Body of pancreas (tissue), 4 donors: Measurements from ENCODE around the gene CDX1. TPM values are rescaled to one million over a fixed set of nuclear protein-coding genes. Genes with fewer than 3 reads are reported as not detected.

Source experiments
- ATAC-seq: fragments of 150-250 bp; one replicate; pipeline ENCODE4 v1.9.1; 2016
- DNase-seq, 4 donors: peaks; one replicate each; pipeline ENCODE4 v3.0.0-alpha.2; 2019
- H3K27ac ChIP-seq, 4 donors: fragments of 200-600 bp; sonication (generic); 1 replicate in 3 of 4; 2 replicates in 1 of 4; pipeline versions ENCODE4 v1.5.1 to v1.6.1; 2016 to 2019; ENCODE audit warnings: mild to moderate bottlenecking in 1 of 4, mixed read lengths in 1 of 4, moderate library complexity in 1 of 4
- H3K27me3 ChIP-seq, 2 donors: fragments of 200-600 bp; sonication (generic); one replicate each; pipeline ENCODE4 v1.6.0; 2016; ENCODE audit warnings: mild to moderate bottlenecking in 1 of 2
- H3K36me3 ChIP-seq, 2 donors: fragments of 200-600 bp; sonication (generic); replicated peaks in 1 of 2; 2 replicates each; pipeline ENCODE4 v1.5.1; 2016; ENCODE audit warnings: low read depth in 2 of 2; ENCODE audit not compliant: insufficient read depth in 1 of 2
- H3K4me1 ChIP-seq: fragments of 200-600 bp; sonication (generic); one replicate; pipeline ENCODE4 v1.6.0; 2016
- H3K4me3 ChIP-seq, 2 donors: fragments of 200-600 bp; sonication (generic); 1 replicate in 1 of 2; 2 replicates in 1 of 2; pipeline ENCODE4 v1.5.1; 2016 to 2019
- H3K9me3 ChIP-seq, 3 donors: fragments of 200-600 bp; sonication (generic); 1 replicate in 2 of 3; 2 replicates in 1 of 3; pipeline ENCODE4 v1.5.1; 2016
- CTCF ChIP-seq, 7 experiments: fragments of 450-650 bp in 4 of 7; fragments of 200-600 bp in 3 of 7; sonication (generic) in 3 of 7; IDR thresholded peaks; one replicate each; pipeline ENCODE4 v1.5.1; 2016 to 2019; ENCODE audit warnings: antibody characterized with exemption in 7 of 7
- POLR2A ChIP-seq, 3 donors: fragments of 450-650 bp; IDR thresholded peaks; one replicate each; pipeline ENCODE4 v1.6.1; 2016; ENCODE audit warnings: antibody characterized with exemption in 3 of 3, mild to moderate bottlenecking in 2 of 3
- WGBS, 2 donors: methylation state at CpG; one replicate each; pipeline ENCODE4 v1.1.5; 2017; 5-methylcytosine and 5-hydroxymethylcytosine counted together
- intact Hi-C: fragments of 100-400 bp; cut with DNase I; formaldehyde crosslinking; loops from one replicate; pipeline ENCODE4 v1.15.1; 2023
- total RNA-seq, 2 donors: library from RNA; depleted of rRNA; stranded (reverse); fragments of >200 nt; gene quantifications; one replicate each; pipeline ENCODE4 v1.1.0, GENCODE V29; 2016

Gene CDX1
- total RNA-seq, 2 donors from 2014 or later = not detected

GRCh38 chr5:150178262-150178661, 11.7 kb downstream of the CDX1 start:
- Histone ChIP-seq H3K27me3 (no peaks in the 10 kb centered on the region), H3K4me1 (no peaks in the 10 kb centered on the region), H3K27ac (no peak overlapping the region), H3K4me3 (no peak overlapping the region), H3K9me3 (no peaks in the 10 kb centered on the region), H3K36me3 (no peaks in the 10 kb centered on the region)
- 34 to 48% methylated on average over 4 of the region's 4 CpGs for WGBS, 2 donors
- ATAC-seq = no peak
- TF ChIP-seq CTCF (IDR thresholded peaks at IDR 0.05) (no peak), POLR2A (IDR thresholded peaks at IDR 0.05) (no peak)
- intact Hi-C loops = no loop called here
- no peak for DNase-seq

- Histone ChIP-seq H3K4me3 (no peak overlapping the region), H3K4me1 (no peaks in the 10 kb centered on the region), H3K27ac (no peak overlapping the region), H3K9me3 (no peaks in the 10 kb centered on the region), H3K27me3 (no peaks in the 10 kb centered on the region), H3K36me3 (no peaks in the 10 kb centered on the region)
- WGBS, 2 donors = 90 to 99% methylated on average over 7 of the region's 7 CpGs
- ATAC-seq (no peak), DNase-seq (no peak)
- TF ChIP-seq CTCF (IDR thresholded peaks at IDR 0.05) = no peak
- TF ChIP-seq POLR2A (IDR thresholded peaks at IDR 0.05) = no peak
- intact Hi-C loops = no loop called here
Observed at GRCh38 chr5:150179019-150179620, 12.5 kb downstream of the CDX1 start.

GRCh38 chr5:150180241-150181026, 13.9 kb downstream of the CDX1 start:
- peaks cover 6% of the 10 kb centered on the region for H3K4me1 ChIP-seq
- no peak overlapping the region for H3K4me3 ChIP-seq
- ATAC-seq = peak; percentile 41
- H3K36me3 ChIP-seq = no peaks in the 10 kb centered on the region
- intact Hi-C loops = no loop called here
- TF ChIP-seq CTCF (IDR thresholded peaks at IDR 0.05) (no peak), POLR2A (IDR thresholded peaks at IDR 0.05) (no peak)
- H3K9me3 ChIP-seq = no peaks in the 10 kb centered on the region
- 80 to 87% methylated on average over 18 of the region's 18 CpGs for WGBS, 2 donors
- H3K27ac ChIP-seq = peak overlapping the region in 1 of 4 donors; percentile 38
- no peaks in the 10 kb centered on the region for H3K27me3 ChIP-seq
- DNase-seq = peak; percentile 20 to 48 (median 40)

- Histone ChIP-seq H3K27ac (peak overlapping the region in 1 of 4 donors; percentile 38), H3K27me3 (no peaks in the 10 kb centered on the region), H3K4me3 (no peak overlapping the region), H3K36me3 (no peaks in the 10 kb centered on the region), H3K4me1 (peaks cover 8% of the 10 kb centered on the region), H3K9me3 (no peaks in the 10 kb centered on the region)
- 81 to 83% methylated on average over 5 of the region's 5 CpGs for WGBS, 2 donors
- intact Hi-C loops = no loop called here
- DNase-seq (no peak), ATAC-seq (no peak)
- TF ChIP-seq POLR2A (IDR thresholded peaks at IDR 0.05) (no peak), CTCF (IDR thresholded peaks at IDR 0.05) (no peak)
Observed at GRCh38 chr5:150181027-150181426, 14.4 kb downstream of the CDX1 start.
